ENCODE measurements around the gene WDR5. TPM values are rescaled to one million over a fixed set of nuclear protein-coding genes. Genes with fewer than 3 reads are reported as not detected.

WDR5 gene
- total RNA-seq, 2 donors from 2014 or later, result 29.7 to 43.7 TPM

GRCh38 chr9:134164879-134165278 lies 29.0 kb downstream of the WDR5 start:
- Mint-ChIP-seq H3K36me3 (peaks cover 0 to 4% of the 10 kb centered on the region in 2 donors), H3K27ac (no peak overlapping the region), H3K9me3 (no peaks in the 10 kb centered on the region)
- ATAC-seq (no peak), DNase-seq (ENCODE audit: low spot score in 2 of 2) (no peak)

GRCh38 chr9:134165357-134166315 lies 29.8 kb downstream of the WDR5 start:
- Mint-ChIP-seq H3K9me3 (no peaks in the 10 kb centered on the region), H3K36me3 (peaks cover 0 to 4% of the 10 kb centered on the region in 2 donors), H3K27ac (peak overlapping the region in 1 of 2 donors; percentile 72)
- DNase-seq (ENCODE audit: low spot score in 2 of 2), result peak; percentile 39 to 67
- ATAC-seq, result no peak

- Mint-ChIP-seq H3K9me3 (no peaks in the 10 kb centered on the region), H3K36me3 (peaks cover 0 to 4% of the 10 kb centered on the region in 2 donors), H3K27ac (no peak overlapping the region)
- DNase-seq (ENCODE audit: low spot score in 2 of 2) (no peak), ATAC-seq (no peak)
Measured at GRCh38 chr9:134166374-134166773, 30.5 kb downstream of the WDR5 start.

GRCh38 chr9:134167530-134167931 lies 31.6 kb downstream of the WDR5 start:
- ATAC-seq (no peak), DNase-seq (ENCODE audit: low spot score in 2 of 2) (no peak)
- Mint-ChIP-seq H3K36me3 (peaks cover 0 to 4% of the 10 kb centered on the region in 2 donors), H3K9me3 (no peaks in the 10 kb centered on the region), H3K27ac (no peak overlapping the region)

GRCh38 chr9:134168757-134169550 lies 33.1 kb downstream of the WDR5 start:
- DNase-seq (ENCODE audit: low spot score in 2 of 2), result no peak
- Mint-ChIP-seq H3K9me3 (no peaks in the 10 kb centered on the region), H3K36me3 (peaks cover 0 to under 1% of the 10 kb centered on the region in 2 donors), H3K27ac (no peak overlapping the region)
- no peak for ATAC-seq

GRCh38 chr9:134169724-134170401 lies 34.0 kb downstream of the WDR5 start:
- Mint-ChIP-seq H3K9me3 (no peaks in the 10 kb centered on the region), H3K36me3 (no peaks in the 10 kb centered on the region), H3K27ac (no peak overlapping the region)
- ATAC-seq (no peak), DNase-seq (ENCODE audit: low spot score in 2 of 2) (no peak)

GRCh38 chr9:134170532-134171315 lies 34.8 kb downstream of the WDR5 start:
- no peaks in the 10 kb centered on the region for H3K36me3 Mint-ChIP-seq
- ATAC-seq (no peak), DNase-seq (ENCODE audit: low spot score in 2 of 2) (no peak)
- no peak overlapping the region for H3K27ac Mint-ChIP-seq
- no peaks in the 10 kb centered on the region for H3K9me3 Mint-ChIP-seq

- ATAC-seq (no peak), DNase-seq (ENCODE audit: low spot score in 2 of 2) (no peak)
- Mint-ChIP-seq H3K27ac (no peak overlapping the region), H3K9me3 (no peaks in the 10 kb centered on the region), H3K36me3 (no peaks in the 10 kb centered on the region)
Measured at GRCh38 chr9:134171316-134172197, 35.7 kb downstream of the WDR5 start.

GRCh38 chr9:134172198-134173126 lies 36.6 kb downstream of the WDR5 start:
- no peak for DNase-seq (ENCODE audit: low spot score in 2 of 2)
- no peak for ATAC-seq
- no peak overlapping the region for H3K27ac Mint-ChIP-seq

GRCh38 chr9:134173127-134174072 lies 37.5 kb downstream of the WDR5 start:
- Mint-ChIP-seq H3K9me3 (no peaks in the 10 kb centered on the region), H3K36me3 (no peaks in the 10 kb centered on the region), H3K27ac (no peak overlapping the region)
- ATAC-seq (no peak), DNase-seq (ENCODE audit: low spot score in 2 of 2) (no peak)

More at GRCh38 chr9:134172198-134173126, 36.6 kb downstream of the WDR5 start:
- no peaks in the 10 kb centered on the region for H3K9me3 Mint-ChIP-seq
- no peaks in the 10 kb centered on the region for H3K36me3 Mint-ChIP-seq

- no peak overlapping the region for H3K27ac Mint-ChIP-seq
- ATAC-seq, result no peak
- no peaks in the 10 kb centered on the region for H3K36me3 Mint-ChIP-seq
- no peaks in the 10 kb centered on the region for H3K9me3 Mint-ChIP-seq
- no peak for DNase-seq (ENCODE audit: low spot score in 2 of 2)
Measured at GRCh38 chr9:134174073-134174449, 38.2 kb downstream of the WDR5 start.

GRCh38 chr9:134174526-134175290 lies 38.8 kb downstream of the WDR5 start:
- no peak overlapping the region for H3K27ac Mint-ChIP-seq

GRCh38 chr9:134175291-134175807 lies 39.5 kb downstream of the WDR5 start:
- Mint-ChIP-seq H3K9me3 (no peaks in the 10 kb centered on the region), H3K36me3 (no peaks in the 10 kb centered on the region), H3K27ac (no peak overlapping the region)
- DNase-seq (ENCODE audit: low spot score in 2 of 2), result no peak
- no peak for ATAC-seq

More at GRCh38 chr9:134174526-134175290, 38.8 kb downstream of the WDR5 start:
- H3K36me3 Mint-ChIP-seq, result no peaks in the 10 kb centered on the region
- no peaks in the 10 kb centered on the region for H3K9me3 Mint-ChIP-seq
- ATAC-seq, result no peak
- DNase-seq (ENCODE audit: low spot score in 2 of 2), result no peak
